ENCODE data around the gene POLK.

- TF ChIP-seq CTCF (IDR thresholded peaks at IDR 0.05; ENCODE audit: low read depth, low read length, missing input control) (no peak), RAD21 (IDR thresholded peaks at IDR 0.05) (no peak), EGR1 (IDR thresholded peaks at IDR 0.05; ENCODE audit: low read depth in 2 of 2) (no peak), FOXA1 (IDR thresholded peaks at IDR 0.05) (no peak), SP1 (IDR thresholded peaks at IDR 0.05) (no peak), TAF1 (conservative IDR thresholded peaks at IDR 0.05) (no peak), ATF3 (IDR thresholded peaks at IDR 0.05) (no peak)
Observed at GRCh38 chr5:75468593-75468992, 43.1 kb upstream of the POLK start.
